HEK293 (cell line): ENCODE measurements around the gene CIRBP.

ENCODE experiments used
- GFI1B ChIP-seq: fragments of 450-650 bp; formaldehyde crosslinking; IDR thresholded peaks from 2 replicates; pipeline ENCODE4 v1.5.1; 2016; ENCODE audit warnings: missing biosample characterization, missing genetic modification characterization
- KLF9 ChIP-seq: fragments of 450-650 bp; formaldehyde crosslinking; IDR thresholded peaks from 2 replicates; pipeline ENCODE4 v1.5.1; 2016; ENCODE audit warnings: missing biosample characterization, missing genetic modification characterization, low read depth
- SCRT2 ChIP-seq: fragments of 450-650 bp; formaldehyde crosslinking; IDR thresholded peaks from 2 replicates; pipeline ENCODE4 v1.5.1; 2016; ENCODE audit warnings: missing biosample characterization, missing genetic modification characterization
- SETDB1 ChIP-seq: IDR thresholded peaks from one replicate; pipeline ENCODE4 v1.6.1; 2017; ENCODE audit warnings: mild to moderate bottlenecking, low read length, moderate library complexity, mixed read lengths; ENCODE audit not compliant: insufficient read length
- YY1 ChIP-seq: fragments of 450-650 bp; formaldehyde crosslinking; IDR thresholded peaks from 2 replicates; pipeline ENCODE4 v1.5.1; 2018; ENCODE audit warnings: missing biosample characterization, missing genetic modification characterization
- ZBTB17 ChIP-seq: fragments of 450-650 bp; formaldehyde crosslinking; IDR thresholded peaks from 2 replicates; pipeline ENCODE4 v1.5.1; 2016; ENCODE audit warnings: missing biosample characterization, missing genetic modification characterization
- ZBTB7A ChIP-seq: fragments of 450-650 bp; formaldehyde crosslinking; IDR thresholded peaks from 2 replicates; pipeline ENCODE4 v1.5.1; 2016; ENCODE audit warnings: low read depth, missing biosample characterization, missing genetic modification characterization
- ZFP3 ChIP-seq: fragments of 450-650 bp; formaldehyde crosslinking; IDR thresholded peaks from 2 replicates; pipeline ENCODE4 v1.5.1; 2016; ENCODE audit warnings: low read depth, missing biosample characterization, missing genetic modification characterization
- ZNF140 ChIP-seq: fragments of 450-650 bp; formaldehyde crosslinking; IDR thresholded peaks from 2 replicates; pipeline ENCODE4 v1.5.1; 2016; ENCODE audit warnings: missing biosample characterization, missing genetic modification characterization
- ZNF19 ChIP-seq: fragments of 450-650 bp; formaldehyde crosslinking; IDR thresholded peaks from 2 replicates; pipeline ENCODE4; 2016; ENCODE audit warnings: missing biosample characterization, missing genetic modification characterization, low read depth
- ZNF2 ChIP-seq: fragments of 450-650 bp; formaldehyde crosslinking; IDR thresholded peaks from 2 replicates; pipeline ENCODE4 v1.5.1; 2016; ENCODE audit warnings: missing biosample characterization, missing genetic modification characterization
- ZNF211 ChIP-seq: fragments of 450-650 bp; formaldehyde crosslinking; IDR thresholded peaks from 2 replicates; pipeline ENCODE4 v1.5.1; 2016; ENCODE audit warnings: low read depth, missing biosample characterization, missing genetic modification characterization
- ZNF266 ChIP-seq: fragments of 450-650 bp; formaldehyde crosslinking; IDR thresholded peaks from 2 replicates; pipeline ENCODE4 v1.5.1; 2016; ENCODE audit warnings: missing biosample characterization, missing genetic modification characterization, low read depth
- ZNF416 ChIP-seq: fragments of 450-650 bp; formaldehyde crosslinking; IDR thresholded peaks from 2 replicates; pipeline ENCODE4 v1.5.1; 2016; ENCODE audit warnings: missing biosample characterization, missing genetic modification characterization
- ZNF433 ChIP-seq: fragments of 450-650 bp; formaldehyde crosslinking; IDR thresholded peaks from 2 replicates; pipeline ENCODE4 v1.5.1; 2016; ENCODE audit warnings: missing biosample characterization, missing genetic modification characterization, low read depth
- ZNF529 ChIP-seq: fragments of 450-650 bp; formaldehyde crosslinking; IDR thresholded peaks from 2 replicates; pipeline ENCODE4 v1.5.1; 2017; ENCODE audit warnings: missing genetic modification characterization, missing biosample characterization; ENCODE audit not compliant: insufficient replicate concordance
- ZNF561 ChIP-seq: fragments of 450-650 bp; IDR thresholded peaks from 2 replicates; pipeline ENCODE4 v1.5.1; 2018; ENCODE audit warnings: missing biosample characterization, missing genetic modification characterization, borderline replicate concordance
- ZNF654 ChIP-seq: fragments of 450-650 bp; formaldehyde crosslinking; IDR thresholded peaks from 2 replicates; pipeline ENCODE4 v1.5.1; 2016; ENCODE audit warnings: low read depth, missing biosample characterization, missing genetic modification characterization
- ZNF776 ChIP-seq: fragments of 450-650 bp; formaldehyde crosslinking; IDR thresholded peaks from 2 replicates; pipeline ENCODE4 v1.5.0; 2017; ENCODE audit warnings: missing biosample characterization, missing genetic modification characterization, borderline replicate concordance
- ZNF792 ChIP-seq: fragments of 450-650 bp; formaldehyde crosslinking; IDR thresholded peaks from 2 replicates; pipeline ENCODE4 v1.5.1; 2016; ENCODE audit warnings: missing biosample characterization, missing genetic modification characterization
- ZNF830 ChIP-seq: fragments of 450-650 bp; IDR thresholded peaks from 2 replicates; pipeline ENCODE4 v1.5.0; 2018; ENCODE audit warnings: missing biosample characterization, missing genetic modification characterization, low read depth, mild to moderate bottlenecking, moderate library complexity
- TF ChIP-seq, protein P1 (sequence below): fragments of 450-650 bp; formaldehyde crosslinking; IDR thresholded peaks from 2 replicates; pipeline ENCODE4 v1.5.1; 2017; ENCODE audit warnings: missing biosample characterization, missing genetic modification characterization
- TF ChIP-seq, protein P2 (sequence below): fragments of 450-650 bp; formaldehyde crosslinking; IDR thresholded peaks from 2 replicates; pipeline ENCODE4 v1.5.1; 2016; ENCODE audit warnings: missing biosample characterization, missing genetic modification characterization
- TF ChIP-seq, protein P3 (sequence below): fragments of 450-650 bp; formaldehyde crosslinking; IDR thresholded peaks from 2 replicates; pipeline ENCODE4; 2016; ENCODE audit warnings: missing biosample characterization, missing genetic modification characterization
- TF ChIP-seq, protein P4 (sequence below): fragments of 450-650 bp; formaldehyde crosslinking; IDR thresholded peaks from 2 replicates; pipeline ENCODE4 v1.5.1; 2016; ENCODE audit warnings: missing biosample characterization, missing genetic modification characterization
- TF ChIP-seq, protein P5 (sequence below): fragments of 450-650 bp; formaldehyde crosslinking; IDR thresholded peaks from 2 replicates; pipeline ENCODE4 v1.5.1; 2016; ENCODE audit warnings: missing biosample characterization, missing genetic modification characterization
- TF ChIP-seq, protein P6 (sequence below): fragments of 450-650 bp; formaldehyde crosslinking; IDR thresholded peaks from 2 replicates; pipeline ENCODE4 v1.5.1; 2016; ENCODE audit warnings: missing biosample characterization, missing genetic modification characterization
- TF ChIP-seq, protein P7 (sequence below): fragments of 450-650 bp; formaldehyde crosslinking; IDR thresholded peaks from 2 replicates; pipeline ENCODE4 v1.5.1; 2016; ENCODE audit warnings: missing biosample characterization, missing genetic modification characterization

CIRBP gene

DNA sequence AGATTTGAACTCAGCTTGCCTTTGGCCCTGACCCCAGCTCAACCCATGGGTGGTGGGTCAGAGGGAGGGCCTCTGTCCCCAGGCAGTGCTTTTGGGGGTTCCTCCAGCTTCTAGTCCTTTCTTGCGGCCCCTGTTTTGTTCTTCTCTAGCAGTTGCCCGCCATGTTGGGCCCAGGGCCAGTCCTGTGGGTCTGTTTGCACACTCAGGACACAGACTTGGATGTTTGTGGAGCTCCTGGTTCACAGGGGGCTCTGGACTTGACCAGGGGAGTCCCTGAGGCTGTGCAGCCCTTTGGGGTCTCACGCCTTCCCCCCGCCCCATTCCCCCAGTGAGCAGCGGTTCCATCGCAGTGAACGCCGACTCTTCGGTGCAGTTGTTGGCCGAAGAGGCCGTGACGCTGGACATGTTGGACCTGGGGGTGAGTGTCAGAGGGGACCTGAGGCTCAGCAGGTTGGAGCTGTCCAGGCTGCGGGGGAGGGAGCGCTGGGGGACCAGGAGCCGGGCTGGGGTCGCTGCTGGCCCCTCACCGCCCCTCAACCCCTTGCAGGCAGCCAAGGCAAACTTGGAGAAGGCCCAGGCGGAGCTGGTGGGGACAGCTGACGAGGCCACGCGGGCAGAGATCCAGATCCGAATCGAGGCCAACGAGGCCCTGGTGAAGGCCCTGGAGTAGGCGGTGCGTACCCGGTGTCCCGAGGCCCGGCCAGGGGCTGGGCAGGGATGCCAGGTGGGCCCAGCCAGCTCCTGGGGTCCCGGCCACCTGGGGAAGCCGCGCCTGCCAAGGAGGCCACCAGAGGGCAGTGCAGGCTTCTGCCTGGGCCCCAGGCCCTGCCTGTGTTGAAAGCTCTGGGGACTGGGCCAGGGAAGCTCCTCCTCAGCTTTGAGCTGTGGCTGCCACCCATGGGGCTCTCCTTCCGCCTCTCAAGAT, 25.1 kb upstream of the CIRBP start (continued):
- TF ChIP-seq, protein P1, sequence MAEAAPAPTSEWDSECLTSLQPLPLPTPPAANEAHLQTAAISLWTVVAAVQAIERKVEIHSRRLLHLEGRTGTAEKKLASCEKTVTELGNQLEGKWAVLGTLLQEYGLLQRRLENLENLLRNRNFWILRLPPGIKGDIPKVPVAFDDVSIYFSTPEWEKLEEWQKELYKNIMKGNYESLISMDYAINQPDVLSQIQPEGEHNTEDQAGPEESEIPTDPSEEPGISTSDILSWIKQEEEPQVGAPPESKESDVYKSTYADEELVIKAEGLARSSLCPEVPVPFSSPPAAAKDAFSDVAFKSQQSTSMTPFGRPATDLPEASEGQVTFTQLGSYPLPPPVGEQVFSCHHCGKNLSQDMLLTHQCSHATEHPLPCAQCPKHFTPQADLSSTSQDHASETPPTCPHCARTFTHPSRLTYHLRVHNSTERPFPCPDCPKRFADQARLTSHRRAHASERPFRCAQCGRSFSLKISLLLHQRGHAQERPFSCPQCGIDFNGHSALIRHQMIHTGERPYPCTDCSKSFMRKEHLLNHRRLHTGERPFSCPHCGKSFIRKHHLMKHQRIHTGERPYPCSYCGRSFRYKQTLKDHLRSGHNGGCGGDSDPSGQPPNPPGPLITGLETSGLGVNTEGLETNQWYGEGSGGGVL (tag by site-specific recombination) = no peak
- TF ChIP-seq ZNF266 (tag by site-specific recombination) (no peak), ZNF140 (tag by site-specific recombination) (no peak), ZNF561 (peak; percentile 41; the same call in 1 of the 2 replicates), YY1 (tag by site-specific recombination) (no peak), ZNF792 (tag by site-specific recombination) (no peak), KLF9 (tag by site-specific recombination) (no peak), GFI1B (no peak), ZNF2 (tag by site-specific recombination) (peak; percentile 58; the same call in 1 of the 2 replicates), ZNF19 (tag by site-specific recombination) (no peak), ZNF529 (tag by site-specific recombination) (no peak), ZBTB7A (tag by site-specific recombination) (peak; percentile 64; the same call in 1 of the 2 replicates), SETDB1 (no peak), SCRT2 (tag by site-specific recombination) (no peak), ZNF654 (tag by site-specific recombination) (peak; percentile 72), ZFP3 (tag by site-specific recombination) (no peak), ZNF416 (tag by site-specific recombination) (no peak), ZNF776 (tag by site-specific recombination) (no peak), ZNF433 (tag by site-specific recombination) (no peak), ZBTB17 (no peak), ZNF830 (no peak), ZNF211 (tag by site-specific recombination) (no peak)
- TF ChIP-seq, protein P2, sequence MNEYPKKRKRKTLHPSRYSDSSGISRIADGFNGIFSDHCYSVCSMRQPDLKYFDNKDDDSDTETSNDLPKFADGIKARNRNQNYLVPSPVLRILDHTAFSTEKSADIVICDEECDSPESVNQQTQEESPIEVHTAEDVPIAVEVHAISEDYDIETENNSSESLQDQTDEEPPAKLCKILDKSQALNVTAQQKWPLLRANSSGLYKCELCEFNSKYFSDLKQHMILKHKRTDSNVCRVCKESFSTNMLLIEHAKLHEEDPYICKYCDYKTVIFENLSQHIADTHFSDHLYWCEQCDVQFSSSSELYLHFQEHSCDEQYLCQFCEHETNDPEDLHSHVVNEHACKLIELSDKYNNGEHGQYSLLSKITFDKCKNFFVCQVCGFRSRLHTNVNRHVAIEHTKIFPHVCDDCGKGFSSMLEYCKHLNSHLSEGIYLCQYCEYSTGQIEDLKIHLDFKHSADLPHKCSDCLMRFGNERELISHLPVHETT (tag by site-specific recombination) = no peak
- TF ChIP-seq, protein P3, sequence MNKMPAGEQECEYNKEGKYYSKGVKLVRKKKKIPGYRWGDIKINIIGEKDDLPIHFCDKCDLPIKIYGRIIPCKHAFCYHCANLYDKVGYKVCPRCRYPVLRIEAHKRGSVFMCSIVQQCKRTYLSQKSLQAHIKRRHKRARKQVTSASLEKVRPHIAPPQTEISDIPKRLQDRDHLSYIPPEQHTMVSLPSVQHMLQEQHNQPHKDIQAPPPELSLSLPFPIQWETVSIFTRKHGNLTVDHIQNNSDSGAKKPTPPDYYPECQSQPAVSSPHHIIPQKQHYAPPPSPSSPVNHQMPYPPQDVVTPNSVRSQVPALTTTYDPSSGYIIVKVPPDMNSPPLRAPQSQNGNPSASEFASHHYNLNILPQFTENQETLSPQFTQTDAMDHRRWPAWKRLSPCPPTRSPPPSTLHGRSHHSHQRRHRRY (tag by site-specific recombination) = no peak
- TF ChIP-seq, protein P4, sequence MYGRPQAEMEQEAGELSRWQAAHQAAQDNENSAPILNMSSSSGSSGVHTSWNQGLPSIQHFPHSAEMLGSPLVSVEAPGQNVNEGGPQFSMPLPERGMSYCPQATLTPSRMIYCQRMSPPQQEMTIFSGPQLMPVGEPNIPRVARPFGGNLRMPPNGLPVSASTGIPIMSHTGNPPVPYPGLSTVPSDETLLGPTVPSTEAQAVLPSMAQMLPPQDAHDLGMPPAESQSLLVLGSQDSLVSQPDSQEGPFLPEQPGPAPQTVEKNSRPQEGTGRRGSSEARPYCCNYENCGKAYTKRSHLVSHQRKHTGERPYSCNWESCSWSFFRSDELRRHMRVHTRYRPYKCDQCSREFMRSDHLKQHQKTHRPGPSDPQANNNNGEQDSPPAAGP (tag by site-specific recombination) = peak; percentile 65; the same call in 1 of the 2 replicates
- TF ChIP-seq, protein P5, sequence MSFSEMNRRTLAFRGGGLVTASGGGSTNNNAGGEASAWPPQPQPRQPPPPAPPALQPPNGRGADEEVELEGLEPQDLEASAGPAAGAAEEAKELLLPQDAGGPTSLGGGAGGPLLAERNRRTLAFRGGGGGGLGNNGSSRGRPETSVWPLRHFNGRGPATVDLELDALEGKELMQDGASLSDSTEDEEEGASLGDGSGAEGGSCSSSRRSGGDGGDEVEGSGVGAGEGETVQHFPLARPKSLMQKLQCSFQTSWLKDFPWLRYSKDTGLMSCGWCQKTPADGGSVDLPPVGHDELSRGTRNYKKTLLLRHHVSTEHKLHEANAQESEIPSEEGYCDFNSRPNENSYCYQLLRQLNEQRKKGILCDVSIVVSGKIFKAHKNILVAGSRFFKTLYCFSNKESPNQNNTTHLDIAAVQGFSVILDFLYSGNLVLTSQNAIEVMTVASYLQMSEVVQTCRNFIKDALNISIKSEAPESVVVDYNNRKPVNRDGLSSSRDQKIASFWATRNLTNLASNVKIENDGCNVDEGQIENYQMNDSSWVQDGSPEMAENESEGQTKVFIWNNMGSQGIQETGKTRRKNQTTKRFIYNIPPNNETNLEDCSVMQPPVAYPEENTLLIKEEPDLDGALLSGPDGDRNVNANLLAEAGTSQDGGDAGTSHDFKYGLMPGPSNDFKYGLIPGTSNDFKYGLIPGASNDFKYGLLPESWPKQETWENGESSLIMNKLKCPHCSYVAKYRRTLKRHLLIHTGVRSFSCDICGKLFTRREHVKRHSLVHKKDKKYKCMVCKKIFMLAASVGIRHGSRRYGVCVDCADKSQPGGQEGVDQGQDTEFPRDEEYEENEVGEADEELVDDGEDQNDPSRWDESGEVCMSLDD (tag by site-specific recombination) = peak; percentile 44
- TF ChIP-seq, protein P6, sequence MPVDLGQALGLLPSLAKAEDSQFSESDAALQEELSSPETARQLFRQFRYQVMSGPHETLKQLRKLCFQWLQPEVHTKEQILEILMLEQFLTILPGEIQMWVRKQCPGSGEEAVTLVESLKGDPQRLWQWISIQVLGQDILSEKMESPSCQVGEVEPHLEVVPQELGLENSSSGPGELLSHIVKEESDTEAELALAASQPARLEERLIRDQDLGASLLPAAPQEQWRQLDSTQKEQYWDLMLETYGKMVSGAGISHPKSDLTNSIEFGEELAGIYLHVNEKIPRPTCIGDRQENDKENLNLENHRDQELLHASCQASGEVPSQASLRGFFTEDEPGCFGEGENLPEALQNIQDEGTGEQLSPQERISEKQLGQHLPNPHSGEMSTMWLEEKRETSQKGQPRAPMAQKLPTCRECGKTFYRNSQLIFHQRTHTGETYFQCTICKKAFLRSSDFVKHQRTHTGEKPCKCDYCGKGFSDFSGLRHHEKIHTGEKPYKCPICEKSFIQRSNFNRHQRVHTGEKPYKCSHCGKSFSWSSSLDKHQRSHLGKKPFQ (tag by site-specific recombination) = no peak
- TF ChIP-seq, protein P7, sequence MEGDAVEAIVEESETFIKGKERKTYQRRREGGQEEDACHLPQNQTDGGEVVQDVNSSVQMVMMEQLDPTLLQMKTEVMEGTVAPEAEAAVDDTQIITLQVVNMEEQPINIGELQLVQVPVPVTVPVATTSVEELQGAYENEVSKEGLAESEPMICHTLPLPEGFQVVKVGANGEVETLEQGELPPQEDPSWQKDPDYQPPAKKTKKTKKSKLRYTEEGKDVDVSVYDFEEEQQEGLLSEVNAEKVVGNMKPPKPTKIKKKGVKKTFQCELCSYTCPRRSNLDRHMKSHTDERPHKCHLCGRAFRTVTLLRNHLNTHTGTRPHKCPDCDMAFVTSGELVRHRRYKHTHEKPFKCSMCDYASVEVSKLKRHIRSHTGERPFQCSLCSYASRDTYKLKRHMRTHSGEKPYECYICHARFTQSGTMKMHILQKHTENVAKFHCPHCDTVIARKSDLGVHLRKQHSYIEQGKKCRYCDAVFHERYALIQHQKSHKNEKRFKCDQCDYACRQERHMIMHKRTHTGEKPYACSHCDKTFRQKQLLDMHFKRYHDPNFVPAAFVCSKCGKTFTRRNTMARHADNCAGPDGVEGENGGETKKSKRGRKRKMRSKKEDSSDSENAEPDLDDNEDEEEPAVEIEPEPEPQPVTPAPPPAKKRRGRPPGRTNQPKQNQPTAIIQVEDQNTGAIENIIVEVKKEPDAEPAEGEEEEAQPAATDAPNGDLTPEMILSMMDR = peak; percentile 95
